ENCODE results near the gene FBXL15.

The FBXL15 gene

DNA sequence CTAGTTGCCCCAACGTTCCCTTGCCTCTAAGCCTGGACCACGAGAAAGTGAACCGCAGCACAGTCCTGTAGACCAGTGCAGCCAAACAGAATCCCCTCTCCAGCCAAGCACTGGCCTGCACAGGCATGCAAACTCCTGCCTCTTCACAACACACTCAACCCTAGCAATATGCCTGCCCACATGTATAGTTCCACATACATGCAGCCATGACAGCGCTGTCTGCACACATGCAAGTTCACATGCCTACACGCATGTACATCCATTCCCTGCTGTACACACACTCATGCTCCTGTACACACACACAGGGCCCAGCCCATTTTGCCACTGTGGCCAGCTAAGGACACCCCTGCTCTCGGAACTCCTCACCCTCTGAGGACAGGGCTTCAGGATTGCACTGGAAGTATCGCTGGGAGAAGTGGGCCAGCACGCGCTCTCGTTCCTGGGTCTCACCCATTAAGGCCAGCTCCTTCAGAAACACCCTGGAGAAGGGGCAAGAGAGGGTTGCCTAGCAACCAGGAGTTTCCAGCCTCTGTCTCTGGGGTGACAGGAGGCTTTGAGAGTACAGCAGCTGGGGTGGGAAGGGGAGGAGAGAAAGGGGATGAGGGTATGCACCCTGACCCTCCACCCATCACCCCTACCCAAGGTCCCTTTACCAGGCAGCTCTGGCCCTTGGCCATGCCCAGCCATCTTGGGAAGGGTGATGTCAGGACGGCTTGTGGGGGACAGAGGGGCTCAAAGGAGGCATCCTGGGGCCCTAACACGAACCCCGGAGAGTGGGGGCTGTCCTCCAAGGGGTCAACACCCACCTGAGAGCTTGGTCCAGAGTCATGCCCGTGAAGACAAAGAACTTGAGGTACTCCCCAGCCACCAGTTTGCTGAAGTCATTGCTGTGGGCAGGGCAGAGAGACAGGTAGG lies 9.0 kb upstream of the FBXL15 start:
- no peak for DNase-seq

- DNase-seq, result no peak
Observed at GRCh38 chr10:102412293-102412692, 8.3 kb upstream of the FBXL15 start.

GRCh38 chr10:102413053-102413705 lies 7.5 kb upstream of the FBXL15 start:
- DNase-seq, result peak; percentile 78

DNA sequence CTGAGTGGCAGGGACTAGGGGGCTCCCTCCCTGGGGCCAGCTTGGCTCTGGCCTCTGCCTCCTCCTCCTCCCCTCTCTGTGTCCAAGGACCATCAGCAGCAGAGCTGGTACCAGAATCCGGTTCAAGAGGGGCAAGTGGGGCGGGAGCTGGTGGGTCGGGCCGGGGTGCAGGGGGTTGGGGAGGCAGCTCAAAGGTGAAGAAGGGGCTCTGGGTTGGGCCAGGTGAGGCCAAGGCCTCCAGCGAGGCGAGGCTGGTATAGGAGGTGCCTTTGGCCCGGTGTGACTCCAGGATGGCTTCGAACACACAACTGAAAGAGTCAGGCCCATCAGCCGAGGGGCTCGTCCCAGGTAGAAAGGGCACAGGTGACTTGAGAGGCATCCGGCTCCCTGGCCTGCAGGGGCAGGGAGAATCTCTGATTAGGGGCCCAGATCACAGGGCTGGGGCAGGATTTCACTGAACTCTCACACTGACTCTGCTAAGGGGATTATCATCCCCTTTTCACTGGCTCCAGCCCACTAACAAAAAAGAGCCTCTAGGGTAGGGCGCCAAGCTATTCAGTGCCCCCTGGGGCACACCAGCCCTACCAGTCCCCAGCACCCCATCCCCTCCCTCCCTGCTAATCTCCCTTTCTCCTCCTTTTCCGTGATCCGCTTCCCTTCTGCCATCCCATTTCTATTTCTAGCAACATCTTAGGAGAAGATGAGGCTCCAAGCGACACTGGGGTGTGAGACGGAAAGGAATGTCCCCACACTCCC lies 6.7 kb upstream of the FBXL15 start:
- no peak for DNase-seq

- no peak for DNase-seq
Observed at GRCh38 chr10:102414749-102415148, 5.9 kb upstream of the FBXL15 start.

DNA sequence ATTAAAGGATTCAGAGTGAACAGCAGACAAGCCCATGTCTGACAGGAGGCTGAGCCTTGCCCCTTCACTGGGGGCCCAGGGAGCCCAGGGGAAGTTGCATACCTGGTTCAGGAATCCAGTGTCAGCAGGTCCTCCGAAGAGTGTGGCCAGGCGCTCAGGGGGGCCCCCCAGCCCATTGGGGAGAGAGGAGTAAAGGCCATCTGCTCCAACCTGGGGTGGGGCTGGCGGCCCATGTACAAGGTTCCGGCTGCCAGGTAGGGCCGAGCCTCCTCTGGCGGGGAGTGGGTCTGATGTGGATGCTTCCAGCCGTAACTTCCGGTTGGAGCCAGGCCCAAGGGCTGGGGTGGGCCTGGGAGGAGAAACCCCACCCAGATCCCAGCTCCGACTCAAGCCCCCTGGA lies 4.4 kb upstream of the FBXL15 start:
- DNase-seq, result no peak

DNA sequence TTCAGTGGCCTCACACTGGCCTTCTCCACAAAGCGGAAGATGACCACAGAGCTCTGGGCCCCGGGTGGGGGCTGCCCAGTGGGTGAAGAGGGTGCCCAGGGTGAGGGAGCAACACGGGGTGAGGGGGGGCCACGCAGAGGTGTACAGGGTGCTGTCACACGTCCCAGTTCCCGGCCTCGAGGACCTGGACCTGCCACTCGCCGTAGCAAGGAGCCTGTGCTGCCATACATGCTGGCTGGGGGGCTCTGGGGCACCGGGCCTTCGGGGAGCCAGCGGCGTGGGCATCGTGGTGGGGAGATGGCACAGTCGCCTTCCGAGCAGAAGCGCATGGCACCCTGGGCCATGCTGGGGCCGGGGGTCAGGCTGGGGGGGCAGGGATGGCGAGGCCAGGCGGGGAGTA lies 3.9 kb upstream of the FBXL15 start:
- no peak for DNase-seq

DNA sequence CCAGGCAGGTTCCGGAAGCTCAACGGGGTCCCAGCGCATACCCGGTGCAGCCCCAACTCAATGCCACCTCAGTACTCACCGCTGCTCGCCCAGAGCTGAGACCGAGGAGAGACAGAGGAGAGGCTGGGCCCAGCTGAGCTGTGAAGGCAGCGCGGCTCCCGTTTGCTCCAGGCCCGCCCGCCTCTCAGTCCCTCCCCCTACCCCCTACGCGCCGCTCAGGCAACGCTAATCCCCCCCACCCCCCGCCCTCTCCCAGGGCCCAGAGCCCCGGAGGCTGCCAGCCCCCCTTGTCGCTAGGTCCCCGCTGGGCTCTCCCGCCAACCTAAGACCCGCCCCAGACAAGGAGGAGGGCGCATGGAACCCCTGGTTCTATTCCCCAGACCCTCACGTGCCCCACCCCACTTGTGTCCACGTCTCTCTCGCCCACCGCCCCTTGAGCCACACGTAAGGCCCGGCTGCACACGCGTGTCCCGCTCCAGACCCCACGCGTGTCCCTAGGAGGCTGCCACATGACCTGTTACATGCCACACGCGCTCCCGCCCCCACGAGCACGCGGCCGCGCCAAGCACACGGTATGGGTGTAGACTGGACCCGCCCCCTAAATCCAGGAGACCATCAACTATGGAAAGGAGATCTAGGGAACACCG lies 1.9 kb upstream of the FBXL15 start, which contains the start of gene PSD:
TSS of gene PSD (minus strand) at position 164 of the 647 bp plus-strand sequence. CDS start 1,747 bp downstream, outside the sequence.
- DNase-seq, result no peak

DNA sequence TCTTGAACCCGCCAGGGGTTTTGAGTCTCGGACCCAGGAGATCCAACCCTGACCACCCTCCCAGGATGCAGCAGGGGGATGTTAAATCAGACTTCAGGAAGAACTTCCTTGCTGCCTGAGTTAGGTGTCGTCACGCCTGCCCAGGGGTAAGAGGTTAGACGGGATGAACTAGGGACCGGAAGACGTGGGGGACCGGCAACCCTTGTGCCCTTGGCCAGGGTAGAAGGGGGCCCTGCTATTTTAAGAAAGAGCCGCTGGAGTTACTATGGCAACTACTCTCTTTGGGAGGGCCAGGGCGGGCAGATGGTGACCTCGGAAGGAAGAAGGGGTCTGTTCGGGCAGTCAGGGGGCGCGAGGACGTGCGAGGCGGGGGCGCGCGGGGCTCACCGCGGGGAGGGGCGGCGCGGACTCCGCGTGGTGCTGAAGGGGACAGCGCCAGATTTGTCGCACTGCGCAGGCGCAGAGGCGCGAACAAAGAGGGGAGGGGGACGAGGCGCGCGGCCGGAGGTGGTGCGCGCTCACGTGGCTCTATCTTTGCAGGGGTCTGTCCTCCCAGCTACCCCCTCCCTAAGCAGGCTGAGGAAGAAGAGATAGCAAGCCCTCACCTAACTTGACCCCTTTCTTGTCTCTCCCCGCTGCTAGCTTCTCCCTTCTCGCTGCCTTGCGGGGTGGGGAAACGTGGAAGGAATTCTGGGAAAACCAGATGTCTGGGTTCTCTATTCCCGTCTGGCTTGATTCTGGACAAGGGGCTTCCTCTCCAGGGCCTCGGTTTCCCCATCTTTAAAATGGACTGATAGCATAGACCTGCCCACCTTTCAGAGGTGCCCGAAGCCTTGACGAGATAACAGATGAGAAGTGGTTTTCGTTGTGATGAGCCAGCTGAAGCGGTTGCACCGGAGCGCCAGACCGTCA lies 1.1 kb upstream of the FBXL15 start:
- peak; percentile 91 for DNase-seq

- DNase-seq, result no peak
Observed at GRCh38 chr10:102420181-102420713, 389 bp upstream of the FBXL15 start.

DNA sequence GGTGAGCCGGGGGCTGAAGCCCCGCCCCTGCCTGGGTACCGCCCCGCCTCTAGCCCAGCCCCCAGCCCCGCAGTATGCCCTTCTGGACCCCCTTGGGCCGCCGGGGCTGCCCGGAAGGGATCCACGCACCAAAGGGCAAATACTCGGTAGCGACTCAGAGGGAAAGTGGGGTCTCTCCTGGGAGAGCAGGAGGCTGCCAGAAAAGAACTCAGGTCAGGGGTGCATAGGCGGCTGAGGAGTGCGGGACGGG lies 796 bp downstream of the FBXL15 start:
- DNase-seq, result no peak

DNA sequence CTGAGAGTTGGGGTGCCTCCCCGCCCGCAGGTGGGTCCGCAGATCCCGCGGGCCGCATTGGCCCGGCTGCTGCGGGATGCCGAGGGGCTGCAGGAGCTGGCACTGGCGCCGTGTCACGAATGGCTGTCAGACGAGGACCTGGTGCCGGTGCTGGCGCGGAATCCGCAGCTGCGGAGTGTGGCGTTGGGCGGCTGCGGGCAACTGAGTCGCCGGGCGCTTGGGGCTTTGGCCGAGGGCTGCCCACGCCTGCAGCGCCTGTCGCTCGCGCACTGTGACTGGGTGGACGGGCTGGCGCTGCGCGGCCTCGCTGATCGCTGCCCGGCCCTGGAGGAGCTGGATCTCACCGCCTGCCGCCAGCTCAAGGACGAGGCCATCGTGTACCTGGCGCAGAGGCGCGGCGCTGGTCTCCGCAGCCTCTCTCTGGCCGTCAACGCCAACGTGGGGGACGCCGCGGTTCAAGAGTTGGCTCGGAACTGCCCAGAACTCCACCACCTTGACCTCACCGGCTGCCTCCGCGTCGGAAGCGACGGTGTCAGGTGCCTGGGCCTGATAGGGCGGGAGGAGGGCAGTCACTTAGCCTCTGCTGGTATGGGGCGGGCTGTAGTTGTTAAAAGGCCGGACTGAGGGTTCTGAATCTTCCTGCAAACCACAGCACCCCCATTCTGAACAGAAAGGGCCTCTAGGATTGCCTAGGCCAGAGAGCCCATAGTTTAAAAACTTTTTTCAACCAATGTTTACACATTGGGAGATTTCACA lies 1.3 kb downstream of the FBXL15 start:
- DNase-seq, result peak; percentile 76

GRCh38 chr10:102422545-102423129 lies 2.0 kb downstream of the FBXL15 start:
- peak; percentile 83 for DNase-seq

DNA sequence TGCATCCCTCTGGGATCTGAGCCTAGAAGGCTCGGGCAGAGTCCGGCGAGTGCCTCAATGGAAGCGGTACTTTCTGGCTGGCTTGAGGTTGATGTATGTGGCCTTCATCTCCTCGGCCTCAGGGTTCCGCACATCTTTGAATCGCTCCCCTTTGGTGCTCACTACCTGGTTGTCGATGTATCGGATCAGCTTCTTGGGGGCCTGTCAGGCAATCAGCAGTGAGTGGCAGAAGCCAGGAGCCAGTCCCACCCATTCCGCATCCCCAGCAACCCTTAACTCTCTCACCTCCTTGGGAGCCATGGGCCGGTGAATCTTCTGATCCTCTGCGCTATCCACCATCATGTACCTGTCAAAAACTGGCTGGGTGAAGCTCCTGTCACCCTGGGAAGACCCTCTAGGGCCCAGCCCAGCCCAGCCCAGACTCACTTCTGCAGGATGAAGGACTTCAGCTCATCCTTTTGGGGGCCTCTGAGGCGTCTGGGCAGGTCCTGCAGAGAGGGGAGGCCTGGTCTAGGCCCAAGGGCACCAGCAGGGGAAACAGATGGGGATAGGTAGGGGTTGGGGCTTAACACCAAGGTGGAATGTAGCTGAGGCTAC lies 2.8 kb downstream of the FBXL15 start:
- DNase-seq, result no peak

GRCh38 chr10:102424145-102424544 lies 3.5 kb downstream of the FBXL15 start:
- DNase-seq, result no peak

DNA sequence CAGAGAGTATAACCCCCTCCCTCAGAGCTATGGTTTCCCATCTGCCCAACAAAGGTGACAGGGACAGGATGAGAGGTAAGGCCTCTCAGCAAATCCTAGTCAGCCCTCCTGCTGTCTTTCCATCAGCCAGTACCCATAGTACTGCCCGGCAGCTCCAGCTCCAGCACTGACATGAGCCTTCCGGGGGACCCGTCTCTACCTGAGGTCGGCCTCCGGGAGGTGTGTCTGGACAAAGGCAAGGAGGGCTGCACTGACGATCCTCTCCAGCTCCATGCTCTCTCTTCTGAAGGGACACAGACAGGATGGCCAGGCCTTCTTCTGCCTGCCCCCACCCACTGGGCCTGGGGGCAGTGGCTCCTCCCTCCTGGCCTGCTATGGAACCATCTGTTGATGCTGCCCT lies 4.3 kb downstream of the FBXL15 start:
- DNase-seq, result no peak

- DNase-seq, result no peak
Observed at GRCh38 chr10:102425444-102425843, 4.8 kb downstream of the FBXL15 start.

- no peak for DNase-seq
Observed at GRCh38 chr10:102426803-102427287, 6.2 kb downstream of the FBXL15 start.

DNA sequence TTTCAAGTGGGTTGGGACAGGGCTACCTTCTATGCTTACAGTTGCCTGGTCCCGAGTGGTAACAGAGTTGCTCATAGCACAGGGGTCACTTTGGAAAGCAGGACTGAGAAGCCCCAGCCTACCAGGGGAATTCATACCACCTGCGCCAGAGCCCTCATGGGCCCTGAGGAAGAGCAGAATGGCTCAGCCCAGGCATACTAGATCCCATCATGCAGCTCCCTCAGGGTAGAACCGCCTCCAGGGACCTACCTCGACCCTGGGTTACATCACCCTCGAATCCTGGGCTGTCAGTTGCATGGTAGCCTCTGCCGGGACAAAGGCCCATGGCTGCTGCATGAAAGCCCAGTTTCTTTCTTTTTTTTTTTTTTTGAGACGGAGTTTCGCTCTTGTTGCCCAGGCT lies 8.8 kb downstream of the FBXL15 start:
- no peak for DNase-seq
